WTC11 (cell line): ENCODE results near the gene DMBX1. TPM values are rescaled to one million over a fixed set of nuclear protein-coding genes. Genes with fewer than 3 reads are reported as not detected.

Source experiments
- ATAC-seq: fragments of 200-7000 bp; cut with Tn5 transposase; 2 replicates; pipeline ENCODE4 v1.10.0; 2021; ENCODE audit warnings: mild to moderate bottlenecking, moderate library complexity
- CTCF ChIA-PET: fragments of 300-600 bp; sonication (Branson Sonifier 250); formaldehyde crosslinking; loops from one replicate; lab custom pipeline; 2021; ENCODE audit warnings: antibody characterized with exemption; lab: Charles Lee
- POLR2A ChIA-PET: fragments of 350-600 bp; sonication (Branson Sonifier 250); formaldehyde crosslinking; loops from one replicate; lab custom pipeline; 2021; ENCODE audit warnings: antibody characterized with exemption; lab: Charles Lee
- DNase-seq: peaks from one replicate; pipeline ENCODE4 v3.0.0; 2021; ENCODE audit warnings: low spot score
- H3K27ac Mint-ChIP-seq: 2 replicates; pipeline ENCODE4 v1.8.0; 2021; ENCODE audit warnings: mixed read lengths
- H3K27me3 Mint-ChIP-seq: 2 replicates; pipeline ENCODE4 v1.8.0; 2021; ENCODE audit warnings: low read depth, mild to moderate bottlenecking, moderate library complexity, mixed read lengths
- H3K36me3 Mint-ChIP-seq: 2 replicates; pipeline ENCODE4 v1.8.0; 2021; ENCODE audit warnings: mixed read lengths
- H3K4me1 Mint-ChIP-seq: 2 replicates; pipeline ENCODE4 v1.8.0; 2022; ENCODE audit warnings: mixed read lengths
- H3K4me3 Mint-ChIP-seq: 2 replicates; pipeline ENCODE4 v1.8.0; 2021; ENCODE audit warnings: mild to moderate bottlenecking, moderate library complexity, mixed read lengths
- H3K9me3 Mint-ChIP-seq: 2 replicates; pipeline ENCODE4 v1.8.0; 2021; ENCODE audit warnings: mixed read lengths
- FOXJ3 ChIP-seq: sonication (generic); formaldehyde crosslinking; IDR thresholded peaks from 2 replicates; pipeline ENCODE4 v1.9.0; 2021; ENCODE audit warnings: missing genetic modification reagents, mild to moderate bottlenecking, borderline replicate concordance
- GABPB1 ChIP-seq: sonication (generic); formaldehyde crosslinking; IDR thresholded peaks from 2 replicates; pipeline ENCODE4 v1.8.1; 2023; ENCODE audit warnings: mild to moderate bottlenecking, missing genetic modification reagents
- JAZF1 ChIP-seq: fragments of 250-450 bp; sonication (Bioruptor Pico); IDR thresholded peaks from 2 replicates; pipeline ENCODE4 v1.9.0; 2021; ENCODE audit warnings: moderate library complexity, mild to moderate bottlenecking, inconsistent platforms
- KAT7 ChIP-seq: sonication (generic); formaldehyde crosslinking; IDR thresholded peaks from 2 replicates; pipeline ENCODE4 v1.8.1; 2023; ENCODE audit warnings: missing genetic modification reagents, mild to moderate bottlenecking, borderline replicate concordance
- MAX ChIP-seq: sonication (generic); formaldehyde crosslinking; IDR thresholded peaks from 2 replicates; pipeline ENCODE4 v1.8.0; 2022; ENCODE audit warnings: mild to moderate bottlenecking, missing genetic modification reagents
- TEAD1 ChIP-seq: sonication (generic); formaldehyde crosslinking; IDR thresholded peaks from 2 replicates; pipeline ENCODE4 v1.8.0; 2022; ENCODE audit warnings: mild to moderate bottlenecking, missing genetic modification reagents
- TP53 ChIP-seq: sonication (generic); formaldehyde crosslinking; IDR thresholded peaks from 2 replicates; pipeline ENCODE4 v1.8.1; 2023; ENCODE audit warnings: mild to moderate bottlenecking, missing genetic modification reagents
- ZBTB21 ChIP-seq: sonication (generic); formaldehyde crosslinking; IDR thresholded peaks from 2 replicates; pipeline ENCODE4 v1.8.1; 2023; ENCODE audit warnings: mild to moderate bottlenecking, missing genetic modification reagents, borderline replicate concordance
- ZNF232 ChIP-seq: sonication (generic); formaldehyde crosslinking; IDR thresholded peaks from 2 replicates; pipeline ENCODE4 v1.8.0; 2022; ENCODE audit warnings: mild to moderate bottlenecking, missing genetic modification reagents
- total RNA-seq: library from RNA; stranded (reverse); gene quantifications from 3 replicates; pipeline ENCODE4 v1.2.3, GENCODE V29; 2021
- TF ChIP-seq, protein P1 (sequence below): sonication (generic); formaldehyde crosslinking; IDR thresholded peaks from 2 replicates; pipeline ENCODE4 v1.8.1; 2022; ENCODE audit warnings: mild to moderate bottlenecking, missing genetic modification reagents, moderate library complexity, borderline replicate concordance
- TF ChIP-seq, protein P2 (sequence below): sonication (generic); formaldehyde crosslinking; IDR thresholded peaks from 2 replicates; pipeline ENCODE4 v1.8.0; 2022; ENCODE audit warnings: mild to moderate bottlenecking, missing genetic modification reagents
- TF ChIP-seq, protein P3 (sequence below): fragments of 250-450 bp; sonication (Bioruptor Pico); conservative IDR thresholded peaks from 2 replicates; pipeline ENCODE4 v1.9.0; 2021; ENCODE audit warnings: mild to moderate bottlenecking
- TF ChIP-seq, protein P4 (sequence below): sonication (generic); formaldehyde crosslinking; IDR thresholded peaks from 2 replicates; pipeline ENCODE4 v1.8.1; 2023; ENCODE audit warnings: mild to moderate bottlenecking, missing genetic modification reagents, borderline replicate concordance
- TF ChIP-seq, protein P5 (sequence below): sonication (generic); formaldehyde crosslinking; IDR thresholded peaks from 2 replicates; pipeline ENCODE4 v1.8.0; 2022; ENCODE audit warnings: mild to moderate bottlenecking, missing genetic modification reagents
- TF ChIP-seq, protein P6 (sequence below): sonication (generic); formaldehyde crosslinking; IDR thresholded peaks from 2 replicates; pipeline ENCODE4 v1.8.1; 2023; ENCODE audit warnings: mild to moderate bottlenecking, moderate library complexity, missing genetic modification reagents

DMBX1 gene
- total RNA-seq, 1 experiment from 2014 or later = 3.7 TPM

DNA sequence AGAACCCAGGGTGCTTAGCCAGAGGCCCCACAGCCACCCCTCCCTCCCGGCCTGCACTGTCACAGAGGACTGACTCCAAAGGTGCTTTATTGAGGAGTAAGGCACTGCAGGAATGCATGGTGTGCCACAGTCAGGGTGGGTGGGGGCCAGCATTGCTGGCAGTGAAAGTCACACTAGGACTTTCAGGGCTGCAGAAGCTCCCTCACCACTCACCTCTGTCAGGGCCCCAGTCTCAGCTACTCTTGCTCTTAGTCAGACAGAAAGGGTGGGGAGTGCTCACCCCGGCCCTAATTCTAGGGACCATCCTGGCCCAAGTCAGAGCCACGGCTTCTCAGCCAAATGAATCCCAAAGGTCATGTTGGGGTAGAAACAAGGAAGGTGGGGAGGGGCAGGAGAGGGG lies 42.5 kb downstream of the DMBX1 start:
- peaks cover 30% of the 10 kb centered on the region for H3K4me1 Mint-ChIP-seq
- H3K27ac Mint-ChIP-seq = no peak overlapping the region
- DNase-seq (no peak), ATAC-seq (no peak)
- CTCF ChIA-PET = interaction anchor here (1.0 to 10.6 kb wide), 11 partner anchors 10 to 119 kb away, joined by 3 to 241 read pairs (median 13); partner anchors contain the start of genes DMBX1, KNCN and MKNK1
- H3K9me3 Mint-ChIP-seq = peaks cover 7% of the 10 kb centered on the region; the same call in 1 of the 2 replicates
- peaks cover 93% of the 10 kb centered on the region for H3K27me3 Mint-ChIP-seq
- TF ChIP-seq, protein P1, sequence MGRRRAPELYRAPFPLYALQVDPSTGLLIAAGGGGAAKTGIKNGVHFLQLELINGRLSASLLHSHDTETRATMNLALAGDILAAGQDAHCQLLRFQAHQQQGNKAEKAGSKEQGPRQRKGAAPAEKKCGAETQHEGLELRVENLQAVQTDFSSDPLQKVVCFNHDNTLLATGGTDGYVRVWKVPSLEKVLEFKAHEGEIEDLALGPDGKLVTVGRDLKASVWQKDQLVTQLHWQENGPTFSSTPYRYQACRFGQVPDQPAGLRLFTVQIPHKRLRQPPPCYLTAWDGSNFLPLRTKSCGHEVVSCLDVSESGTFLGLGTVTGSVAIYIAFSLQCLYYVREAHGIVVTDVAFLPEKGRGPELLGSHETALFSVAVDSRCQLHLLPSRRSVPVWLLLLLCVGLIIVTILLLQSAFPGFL = no peak
- TF ChIP-seq, protein P2, sequence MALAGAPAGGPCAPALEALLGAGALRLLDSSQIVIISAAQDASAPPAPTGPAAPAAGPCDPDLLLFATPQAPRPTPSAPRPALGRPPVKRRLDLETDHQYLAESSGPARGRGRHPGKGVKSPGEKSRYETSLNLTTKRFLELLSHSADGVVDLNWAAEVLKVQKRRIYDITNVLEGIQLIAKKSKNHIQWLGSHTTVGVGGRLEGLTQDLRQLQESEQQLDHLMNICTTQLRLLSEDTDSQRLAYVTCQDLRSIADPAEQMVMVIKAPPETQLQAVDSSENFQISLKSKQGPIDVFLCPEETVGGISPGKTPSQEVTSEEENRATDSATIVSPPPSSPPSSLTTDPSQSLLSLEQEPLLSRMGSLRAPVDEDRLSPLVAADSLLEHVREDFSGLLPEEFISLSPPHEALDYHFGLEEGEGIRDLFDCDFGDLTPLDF = no peak
- TF ChIP-seq TP53 (no peak), FOXJ3 (no peak), TEAD1 (CRISPR knock-in tag) (no peak), ZBTB21 (CRISPR knock-in tag) (no peak), MAX (CRISPR knock-in tag) (no peak), GABPB1 (CRISPR knock-in tag) (no peak), ZNF232 (no peak), KAT7 (CRISPR knock-in tag) (no peak), JAZF1 (no peak)
- TF ChIP-seq, protein P3, sequence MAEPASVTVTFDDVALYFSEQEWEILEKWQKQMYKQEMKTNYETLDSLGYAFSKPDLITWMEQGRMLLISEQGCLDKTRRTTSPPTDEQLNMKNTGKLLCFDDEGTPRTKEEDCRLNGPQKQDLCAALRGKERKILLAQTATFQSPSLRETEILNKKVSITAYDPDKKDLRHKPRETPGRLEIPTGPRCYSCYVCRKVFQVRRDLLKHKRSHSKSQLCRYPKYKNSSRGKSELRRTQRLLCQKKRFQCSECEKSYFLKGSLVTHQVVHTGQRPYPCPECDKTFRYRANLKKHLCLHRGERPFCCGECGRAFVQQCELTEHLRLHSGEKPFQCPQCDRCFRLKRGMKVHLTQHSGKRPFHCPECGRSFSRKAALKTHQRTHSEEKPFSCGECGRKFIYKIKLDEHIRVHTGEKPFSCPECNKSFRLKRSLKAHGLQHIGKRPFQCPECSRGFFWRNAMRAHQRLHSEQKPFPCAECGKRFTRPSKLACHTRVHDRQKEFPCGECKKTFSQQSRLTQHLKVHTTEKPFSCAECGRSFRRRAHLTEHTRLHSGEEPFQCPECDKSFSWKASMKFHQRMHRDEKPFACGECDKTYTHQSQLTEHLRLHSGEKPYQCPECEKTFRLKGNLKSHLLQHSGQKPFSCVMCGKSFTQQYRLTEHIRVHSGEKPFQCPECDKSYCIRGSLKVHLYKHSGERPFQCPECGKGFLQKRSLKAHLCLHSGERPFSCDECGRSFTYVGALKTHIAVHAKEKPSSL (CRISPR knock-in tag) = no peak
- TF ChIP-seq, protein P4, sequence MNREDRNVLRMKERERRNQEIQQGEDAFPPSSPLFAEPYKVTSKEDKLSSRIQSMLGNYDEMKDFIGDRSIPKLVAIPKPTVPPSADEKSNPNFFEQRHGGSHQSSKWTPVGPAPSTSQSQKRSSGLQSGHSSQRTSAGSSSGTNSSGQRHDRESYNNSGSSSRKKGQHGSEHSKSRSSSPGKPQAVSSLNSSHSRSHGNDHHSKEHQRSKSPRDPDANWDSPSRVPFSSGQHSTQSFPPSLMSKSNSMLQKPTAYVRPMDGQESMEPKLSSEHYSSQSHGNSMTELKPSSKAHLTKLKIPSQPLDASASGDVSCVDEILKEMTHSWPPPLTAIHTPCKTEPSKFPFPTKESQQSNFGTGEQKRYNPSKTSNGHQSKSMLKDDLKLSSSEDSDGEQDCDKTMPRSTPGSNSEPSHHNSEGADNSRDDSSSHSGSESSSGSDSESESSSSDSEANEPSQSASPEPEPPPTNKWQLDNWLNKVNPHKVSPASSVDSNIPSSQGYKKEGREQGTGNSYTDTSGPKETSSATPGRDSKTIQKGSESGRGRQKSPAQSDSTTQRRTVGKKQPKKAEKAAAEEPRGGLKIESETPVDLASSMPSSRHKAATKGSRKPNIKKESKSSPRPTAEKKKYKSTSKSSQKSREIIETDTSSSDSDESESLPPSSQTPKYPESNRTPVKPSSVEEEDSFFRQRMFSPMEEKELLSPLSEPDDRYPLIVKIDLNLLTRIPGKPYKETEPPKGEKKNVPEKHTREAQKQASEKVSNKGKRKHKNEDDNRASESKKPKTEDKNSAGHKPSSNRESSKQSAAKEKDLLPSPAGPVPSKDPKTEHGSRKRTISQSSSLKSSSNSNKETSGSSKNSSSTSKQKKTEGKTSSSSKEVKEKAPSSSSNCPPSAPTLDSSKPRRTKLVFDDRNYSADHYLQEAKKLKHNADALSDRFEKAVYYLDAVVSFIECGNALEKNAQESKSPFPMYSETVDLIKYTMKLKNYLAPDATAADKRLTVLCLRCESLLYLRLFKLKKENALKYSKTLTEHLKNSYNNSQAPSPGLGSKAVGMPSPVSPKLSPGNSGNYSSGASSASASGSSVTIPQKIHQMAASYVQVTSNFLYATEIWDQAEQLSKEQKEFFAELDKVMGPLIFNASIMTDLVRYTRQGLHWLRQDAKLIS = no peak
- TF ChIP-seq, protein P5, sequence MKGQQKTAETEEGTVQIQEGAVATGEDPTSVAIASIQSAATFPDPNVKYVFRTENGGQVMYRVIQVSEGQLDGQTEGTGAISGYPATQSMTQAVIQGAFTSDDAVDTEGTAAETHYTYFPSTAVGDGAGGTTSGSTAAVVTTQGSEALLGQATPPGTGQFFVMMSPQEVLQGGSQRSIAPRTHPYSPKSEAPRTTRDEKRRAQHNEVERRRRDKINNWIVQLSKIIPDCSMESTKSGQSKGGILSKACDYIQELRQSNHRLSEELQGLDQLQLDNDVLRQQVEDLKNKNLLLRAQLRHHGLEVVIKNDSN (CRISPR knock-in tag) = no peak
- TF ChIP-seq, protein P6, sequence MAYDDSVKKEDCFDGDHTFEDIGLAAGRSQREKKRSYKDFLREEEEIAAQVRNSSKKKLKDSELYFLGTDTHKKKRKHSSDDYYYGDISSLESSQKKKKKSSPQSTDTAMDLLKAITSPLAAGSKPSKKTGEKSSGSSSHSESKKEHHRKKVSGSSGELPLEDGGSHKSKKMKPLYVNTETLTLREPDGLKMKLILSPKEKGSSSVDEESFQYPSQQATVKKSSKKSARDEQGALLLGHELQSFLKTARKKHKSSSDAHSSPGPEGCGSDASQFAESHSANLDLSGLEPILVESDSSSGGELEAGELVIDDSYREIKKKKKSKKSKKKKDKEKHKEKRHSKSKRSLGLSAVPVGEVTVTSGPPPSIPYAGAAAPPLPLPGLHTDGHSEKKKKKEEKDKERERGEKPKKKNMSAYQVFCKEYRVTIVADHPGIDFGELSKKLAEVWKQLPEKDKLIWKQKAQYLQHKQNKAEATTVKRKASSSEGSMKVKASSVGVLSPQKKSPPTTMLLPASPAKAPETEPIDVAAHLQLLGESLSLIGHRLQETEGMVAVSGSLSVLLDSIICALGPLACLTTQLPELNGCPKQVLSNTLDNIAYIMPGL = no peak
- POLR2A ChIA-PET = no interaction called here
- H3K4me3 Mint-ChIP-seq = no peak overlapping the region
- no peaks in the 10 kb centered on the region for H3K36me3 Mint-ChIP-seq
